Measurements from ENCODE around the gene SLC39A8.
"Not testable (repeated sequence)": the region's sequence is repeated elsewhere in the genome, so short reads cannot be mapped to it uniquely, and the experiment has no call there.

Gene SLC39A8

DNA sequence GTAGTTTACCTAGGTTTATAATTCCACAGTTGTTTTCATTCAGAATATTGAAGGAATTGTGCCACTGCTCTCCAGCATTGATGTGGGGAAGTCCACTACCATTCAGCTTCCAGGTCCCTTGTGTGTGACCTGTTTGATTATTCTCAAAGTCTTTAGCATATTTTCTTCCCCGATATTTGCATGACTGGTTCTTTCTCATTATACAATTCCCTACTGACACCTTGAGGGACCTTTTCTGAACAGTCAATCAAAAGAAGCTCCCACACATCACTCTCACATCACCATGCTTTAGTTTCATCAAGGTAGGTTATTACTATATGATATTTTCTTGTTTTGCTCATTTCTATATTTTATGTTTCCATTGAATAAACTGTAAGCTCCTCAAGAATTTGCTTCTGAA is 44.1 kb downstream of the SLC39A8 start:
- no peak for DNase-seq (ENCODE audit: low read depth in 2 of 2)

DNA sequence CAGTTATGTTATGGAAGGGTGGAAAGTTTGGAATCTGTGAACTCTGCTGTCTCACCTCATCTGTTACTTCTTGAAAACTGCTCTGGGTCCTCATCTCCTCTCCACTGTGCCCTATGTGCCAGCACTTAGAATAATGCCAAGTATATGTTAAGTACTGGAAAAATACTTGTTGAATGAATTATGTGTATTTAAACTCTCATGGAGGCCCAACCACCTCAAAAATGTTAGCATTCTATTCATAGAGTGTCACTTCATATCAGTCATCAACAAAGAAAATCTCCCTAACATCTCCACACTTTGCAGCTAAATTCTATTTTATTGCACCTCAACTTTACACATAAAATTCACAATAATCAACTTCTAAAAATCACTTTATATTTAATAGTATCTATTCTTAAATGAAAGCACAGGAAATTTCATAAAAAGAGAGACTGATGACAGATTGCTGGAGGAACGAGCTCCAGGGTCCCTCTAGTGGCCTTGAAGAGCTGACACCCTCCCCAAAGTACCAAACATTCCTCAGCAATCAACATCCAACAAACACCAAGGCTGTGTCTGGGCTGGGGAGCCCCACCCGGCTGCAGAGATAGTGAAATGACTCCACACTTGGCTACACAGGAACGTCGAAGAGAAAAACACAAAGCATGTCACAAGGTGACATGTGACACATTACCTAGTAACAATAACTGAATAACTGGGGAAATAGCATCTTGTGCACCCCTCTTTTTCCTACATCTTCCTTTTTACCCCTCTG is 45.8 kb downstream of the SLC39A8 start:
- no peak for DNase-seq (ENCODE audit: low read depth in 2 of 2)

DNA sequence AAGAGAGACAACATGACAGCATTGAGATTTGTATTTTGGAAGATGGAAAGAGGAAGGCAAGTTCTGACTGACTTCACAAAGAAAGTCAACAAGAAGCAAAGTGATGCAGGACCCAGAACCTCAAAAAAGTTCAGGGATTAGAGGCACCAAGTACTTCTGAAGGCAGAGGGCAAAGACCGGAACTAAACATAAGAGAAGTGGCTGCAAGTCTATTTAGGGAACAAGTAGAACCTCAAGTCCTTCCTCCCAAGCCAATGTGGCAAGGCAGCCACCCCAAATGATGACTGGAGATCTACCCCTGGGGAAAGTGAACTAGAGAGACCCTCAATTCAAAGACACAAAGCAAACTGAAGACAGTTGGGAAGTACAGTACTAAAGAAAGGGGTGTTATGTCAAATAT is 46.6 kb downstream of the SLC39A8 start:
- DNase-seq (ENCODE audit: low read depth in 2 of 2), result no peak

DNA sequence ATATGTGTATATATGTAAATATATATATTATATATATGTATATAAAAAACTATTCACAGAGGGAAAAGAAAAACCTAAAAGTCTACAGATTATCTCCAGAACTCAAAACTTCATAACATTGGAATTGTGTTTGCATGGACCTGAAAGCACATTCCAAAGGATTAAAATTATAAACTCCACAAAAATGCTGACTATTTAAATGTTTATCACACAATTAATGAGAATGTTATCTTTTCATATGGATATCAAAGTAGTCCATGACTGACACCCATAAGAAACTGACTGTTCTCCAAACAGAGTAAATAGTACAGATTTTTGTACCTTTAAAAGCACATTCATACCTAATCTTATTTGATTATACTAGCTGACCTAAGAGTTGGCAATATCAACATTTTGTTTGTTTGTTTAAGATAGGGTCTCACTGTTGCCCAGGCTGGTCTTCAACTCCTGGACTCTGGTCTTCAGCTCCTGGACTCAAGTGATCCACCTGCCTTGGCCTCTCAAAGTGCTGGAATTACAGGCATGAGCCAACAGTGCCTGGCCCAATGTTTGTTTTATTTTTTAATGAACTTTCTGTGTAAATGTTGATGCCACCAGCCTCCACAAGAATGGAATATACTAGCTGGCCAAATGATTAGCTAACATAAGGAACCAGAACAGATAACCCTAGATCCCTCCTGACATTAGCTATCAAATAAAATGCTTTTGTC is 50.0 kb downstream of the SLC39A8 start:
- DNase-seq (ENCODE audit: low read depth in 2 of 2), result no peak

- no peak for DNase-seq (ENCODE audit: low read depth in 2 of 2)
These were observed 56.8 kb downstream of the SLC39A8 start for GRCh38 chr4:102288497-102288896.

DNA sequence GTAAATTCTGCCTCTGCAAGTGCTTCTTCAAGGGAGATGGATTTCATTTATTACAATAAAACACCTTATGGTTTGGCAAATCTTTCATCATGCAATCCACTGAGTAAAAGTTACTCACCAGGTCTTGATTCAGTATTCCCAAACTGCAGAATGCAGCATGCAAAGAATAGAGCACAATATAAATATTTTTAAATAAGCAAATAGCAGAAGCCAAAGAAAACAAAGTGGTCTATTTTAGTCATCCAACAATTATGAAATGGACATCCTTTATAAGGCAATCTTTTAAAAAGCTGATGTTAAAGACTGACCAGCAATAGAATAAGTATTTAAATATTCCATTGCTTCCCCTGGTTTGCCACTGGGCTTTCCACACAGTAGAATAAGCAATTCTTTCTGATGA is 59.5 kb downstream of the SLC39A8 start:
- no peak for DNase-seq (ENCODE audit: low read depth in 2 of 2)

DNA sequence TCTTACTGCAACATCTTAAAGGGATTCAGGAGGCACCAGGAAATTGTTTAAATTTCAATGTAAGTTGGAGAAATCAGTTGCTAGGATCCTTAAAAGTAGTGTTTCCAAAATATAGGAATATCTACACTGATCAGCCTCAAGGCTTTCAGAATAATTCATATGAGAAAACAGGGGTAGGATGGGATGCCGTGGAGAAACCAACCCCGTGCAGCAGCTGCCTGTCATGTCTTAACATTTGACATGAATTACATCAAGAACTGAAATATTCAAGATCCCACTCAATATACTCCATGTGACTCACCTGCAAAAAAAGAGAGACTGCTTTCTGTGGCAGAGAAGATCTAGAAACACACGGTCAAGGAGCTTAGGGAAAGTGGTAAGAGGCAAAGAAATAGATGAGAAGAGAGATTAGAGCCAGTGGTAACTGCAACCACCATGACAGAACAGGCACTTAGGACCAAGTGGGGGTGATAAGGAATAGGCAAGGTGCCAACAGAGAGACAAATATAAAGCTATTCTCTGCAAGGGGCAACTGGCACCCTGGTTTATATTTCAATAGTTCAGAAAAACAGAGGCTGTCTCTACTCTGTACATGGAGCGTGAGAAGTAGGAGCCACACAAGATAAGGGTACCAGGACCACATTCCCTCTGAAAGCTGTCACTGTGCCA is 64.0 kb downstream of the SLC39A8 start:
- DNase-seq (ENCODE audit: low read depth in 2 of 2), result no peak

DNA sequence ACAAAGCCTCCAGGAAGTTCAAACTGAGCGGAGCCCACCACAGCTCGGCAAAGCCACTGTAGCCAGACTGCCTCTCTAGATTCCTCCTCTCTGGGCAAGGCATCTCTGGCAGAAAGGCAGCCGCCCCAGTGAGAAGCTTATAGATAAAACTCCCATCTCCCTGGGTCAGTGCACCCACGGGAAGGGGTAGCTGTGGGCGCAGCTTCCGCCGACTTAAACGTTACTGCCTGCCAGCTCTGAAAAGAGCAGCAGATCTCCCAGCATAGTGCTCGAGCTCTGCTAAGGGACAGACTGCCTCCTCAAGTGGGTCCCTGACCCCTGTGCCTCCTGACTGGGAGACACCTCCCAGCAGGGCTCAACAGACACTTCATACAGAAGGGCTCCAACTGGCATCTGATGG is 72.0 kb downstream of the SLC39A8 start:
- DNase-seq (ENCODE audit: low read depth in 2 of 2), result not testable (repeated sequence)

DNA sequence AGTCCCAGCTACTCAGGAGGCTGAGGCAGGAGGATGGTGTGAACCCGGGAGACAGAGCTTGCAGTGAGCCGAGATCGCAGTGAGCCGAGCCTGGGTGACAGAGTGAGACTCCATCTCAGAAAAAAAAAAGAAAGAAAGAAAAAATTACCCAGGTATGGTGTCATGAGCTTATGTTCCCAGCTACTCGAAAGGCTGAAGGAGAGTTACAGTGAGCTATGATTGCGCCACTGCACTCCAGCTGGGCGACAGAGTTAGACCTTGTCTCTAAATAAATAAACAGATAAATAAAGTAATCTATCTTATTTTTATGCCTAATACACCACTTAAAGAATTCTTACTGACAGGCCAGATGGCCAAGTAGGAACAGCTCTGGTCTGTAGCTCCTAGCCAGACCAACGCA is 73.0 kb downstream of the SLC39A8 start:
- DNase-seq (ENCODE audit: low read depth in 2 of 2), result no peak

DNA sequence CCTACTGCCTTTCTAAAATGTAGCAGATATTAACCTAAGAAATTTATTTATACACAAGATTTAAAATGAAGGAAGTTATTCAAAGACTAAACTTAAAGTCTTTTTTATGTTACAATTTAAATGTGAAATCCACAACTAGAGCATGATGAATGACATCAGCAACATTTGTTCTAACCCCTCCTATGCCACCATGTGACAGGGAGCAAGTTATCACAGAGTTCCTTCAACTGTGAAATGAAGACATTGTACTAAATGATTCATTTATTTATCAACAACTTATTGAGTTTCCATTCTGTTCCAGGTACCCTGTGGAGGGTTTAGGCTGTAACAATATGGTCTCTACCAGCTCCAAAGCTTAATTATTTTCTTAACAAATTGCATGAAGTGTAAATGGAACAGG is 76.9 kb downstream of the SLC39A8 start:
- no peak for DNase-seq (ENCODE audit: low read depth in 2 of 2)

- no peak for DNase-seq (ENCODE audit: low read depth in 2 of 2)
These were observed 82.1 kb downstream of the SLC39A8 start for GRCh38 chr4:102263024-102263787.

- no peak for DNase-seq (ENCODE audit: low read depth in 2 of 2)
These were observed 85.6 kb downstream of the SLC39A8 start for GRCh38 chr4:102259702-102260101.

GRCh38 chr4:102259081-102259480 is 86.2 kb downstream of the SLC39A8 start:
- no peak for DNase-seq (ENCODE audit: low read depth in 2 of 2)

DNA sequence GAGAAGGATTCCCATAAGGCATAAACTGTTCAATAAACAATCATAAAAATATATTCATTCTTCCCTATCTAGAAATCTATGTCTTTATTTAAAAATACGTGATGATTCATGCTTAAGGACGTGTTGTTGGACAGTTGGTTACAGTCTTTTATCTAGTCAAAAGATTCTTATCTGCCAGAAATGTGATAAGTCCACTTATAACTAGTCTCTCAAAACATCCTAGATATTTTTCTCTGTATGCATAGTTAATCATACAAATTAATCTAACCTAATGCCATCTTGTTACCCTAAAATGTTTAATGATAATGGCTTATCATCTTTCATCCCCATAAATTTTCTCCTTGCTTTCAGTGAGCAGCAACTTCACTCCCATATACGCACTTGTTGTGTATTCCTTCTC is 89.0 kb downstream of the SLC39A8 start:
- no peak for DNase-seq (ENCODE audit: low read depth in 2 of 2)

- DNase-seq (ENCODE audit: low read depth in 2 of 2), result no peak
These were observed 91.4 kb downstream of the SLC39A8 start for GRCh38 chr4:102253860-102254259.

GRCh38 chr4:102252171-102252570 is 93.1 kb downstream of the SLC39A8 start:
- DNase-seq (ENCODE audit: low read depth in 2 of 2), result no peak

- no peak for DNase-seq (ENCODE audit: low read depth in 2 of 2)
These were observed 94.9 kb downstream of the SLC39A8 start for GRCh38 chr4:102250341-102250740.

GRCh38 chr4:102247041-102247440 is 98.2 kb downstream of the SLC39A8 start:
- no peak for DNase-seq (ENCODE audit: low read depth in 2 of 2)

- no peak for DNase-seq (ENCODE audit: low read depth in 2 of 2)
These were observed 98.9 kb downstream of the SLC39A8 start for GRCh38 chr4:102246416-102246815.

DNA sequence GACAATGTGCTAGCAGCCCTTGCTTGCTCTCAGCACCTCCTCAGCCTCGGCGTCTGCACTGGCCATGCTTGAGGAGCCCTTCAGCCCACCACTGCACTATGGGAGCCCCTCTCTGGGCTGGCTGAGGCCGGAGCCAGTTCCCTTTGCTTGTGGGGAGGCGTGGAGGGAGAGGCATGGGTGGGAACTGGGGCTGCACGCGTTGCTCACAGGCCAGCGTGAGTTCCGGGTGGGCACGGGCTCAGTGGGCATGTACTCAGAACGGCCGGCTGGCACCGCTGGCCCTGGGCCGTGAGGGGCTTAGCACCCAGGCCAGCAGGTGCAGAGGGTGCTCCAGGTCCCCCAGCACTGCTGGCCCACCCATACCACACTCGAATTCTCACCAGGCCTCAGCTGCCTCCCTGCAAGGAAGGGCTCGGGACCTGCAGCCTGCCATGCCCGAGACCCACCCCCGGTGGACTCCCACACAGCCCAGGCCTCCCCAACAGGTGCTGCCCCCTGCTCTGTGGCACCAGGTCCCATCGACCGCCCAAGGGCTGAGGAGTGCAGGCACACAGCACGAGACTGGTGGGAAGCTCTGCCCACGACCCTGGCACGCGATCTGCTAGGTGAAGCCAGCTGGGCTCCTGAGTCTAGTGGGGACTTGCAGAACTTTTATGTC is 100.3 kb downstream of the SLC39A8 start:
- DNase-seq (ENCODE audit: low read depth in 2 of 2), result no peak

- DNase-seq (ENCODE audit: low read depth in 2 of 2), result not testable (repeated sequence)
These were observed 102.0 kb downstream of the SLC39A8 start for GRCh38 chr4:102243296-102243695.
